Measurements from ENCODE around the gene SNX24.
"Not testable (repeated sequence)": the region's sequence is repeated elsewhere in the genome, so short reads cannot be mapped to it uniquely, and the experiment has no call there.

Gene SNX24

DNA sequence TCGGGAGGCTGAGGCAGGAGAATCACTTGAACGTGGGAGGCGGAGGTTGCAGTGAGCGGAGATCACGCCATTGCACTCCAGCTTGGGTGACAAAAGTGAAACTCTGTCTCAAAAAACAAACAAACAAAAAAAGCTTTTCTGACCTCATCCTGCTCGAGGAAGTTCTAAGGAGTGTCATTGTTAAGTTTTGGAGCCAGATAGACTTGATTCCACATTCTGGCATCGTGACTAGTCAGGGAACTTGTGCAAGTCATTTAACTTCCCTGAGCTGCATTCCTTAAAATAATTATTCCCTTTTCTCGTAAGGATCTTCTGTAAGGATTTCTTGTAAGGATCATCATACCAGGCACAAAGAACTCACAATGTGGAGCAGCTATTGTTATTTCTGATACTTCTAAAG lies 26.2 kb downstream of the SNX24 start:
- peak; percentile 22 for DNase-seq (ENCODE audit: low read depth)

DNA sequence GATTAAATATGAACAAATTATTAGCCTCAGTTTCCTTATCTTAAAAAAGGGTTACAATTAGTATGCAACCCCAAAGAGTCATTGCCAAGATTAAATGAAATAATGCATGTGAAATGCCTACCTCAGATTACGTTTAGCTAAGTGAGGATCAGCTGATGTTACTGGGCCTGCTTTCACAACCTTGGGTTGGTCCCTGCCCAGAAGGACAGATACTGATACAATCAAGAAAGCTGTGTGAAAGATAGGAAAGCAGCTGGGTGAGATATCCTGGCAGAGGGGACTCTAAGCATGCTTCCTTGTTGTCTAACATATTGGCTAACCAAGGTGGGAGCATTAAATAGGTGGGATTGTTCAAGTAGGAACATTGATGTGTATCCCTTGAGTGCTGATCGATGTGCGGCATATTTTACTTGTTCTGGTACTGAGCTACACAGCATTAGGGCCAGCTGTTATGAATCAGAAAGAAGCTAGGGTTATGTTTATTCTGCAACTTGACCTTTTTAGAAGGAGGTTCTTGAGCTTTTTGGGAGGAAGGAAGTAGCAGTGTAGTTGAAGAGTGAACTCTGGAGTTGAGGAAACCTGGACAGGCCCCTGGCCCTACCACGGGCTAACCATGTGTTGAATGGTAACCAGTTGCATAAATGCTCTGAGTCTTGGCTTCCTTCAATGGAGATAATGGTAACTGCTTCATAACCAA lies 28.9 kb downstream of the SNX24 start:
- DNase-seq (ENCODE audit: low read depth) = no peak

DNA sequence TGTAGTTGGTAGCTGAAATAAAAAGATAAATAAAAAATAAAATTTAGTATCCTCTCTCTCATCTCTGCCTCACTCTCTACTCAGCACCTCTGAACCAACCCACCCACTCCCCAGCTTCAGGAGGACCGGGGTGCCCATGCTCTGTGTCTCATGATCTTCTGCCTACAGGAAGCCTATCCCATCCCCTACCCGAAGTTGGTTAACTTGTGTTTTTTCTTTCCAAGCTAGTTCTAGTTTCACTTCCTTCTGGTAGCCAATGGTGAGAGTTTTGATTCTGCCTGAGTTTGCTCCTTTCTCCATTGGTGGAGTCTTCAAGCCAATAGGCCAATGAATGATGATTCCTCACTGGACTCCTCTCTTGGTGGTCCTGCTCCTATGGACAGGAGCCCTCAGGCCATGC lies 32.1 kb downstream of the SNX24 start:
- no peak for DNase-seq (ENCODE audit: low read depth)

DNA sequence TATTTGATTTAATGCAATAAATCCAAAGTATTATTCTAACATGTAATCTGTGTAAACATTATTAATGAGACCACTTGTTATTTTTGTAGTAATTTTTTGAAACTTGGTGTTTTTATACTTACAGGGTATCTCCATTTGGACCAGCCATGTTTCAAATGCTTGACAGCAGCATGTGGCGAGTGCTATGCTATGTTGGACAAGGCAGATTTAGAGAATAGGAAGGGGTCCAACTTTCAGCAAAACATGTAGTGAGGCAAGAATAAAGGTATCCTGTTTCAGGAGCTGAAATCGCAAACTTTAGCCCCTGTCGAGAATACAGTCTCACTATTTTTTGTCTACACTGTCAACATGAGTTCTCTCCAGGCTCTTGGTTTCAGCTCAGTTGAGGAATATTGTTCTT lies 33.7 kb downstream of the SNX24 start:
- DNase-seq (ENCODE audit: low read depth) = no peak

DNA sequence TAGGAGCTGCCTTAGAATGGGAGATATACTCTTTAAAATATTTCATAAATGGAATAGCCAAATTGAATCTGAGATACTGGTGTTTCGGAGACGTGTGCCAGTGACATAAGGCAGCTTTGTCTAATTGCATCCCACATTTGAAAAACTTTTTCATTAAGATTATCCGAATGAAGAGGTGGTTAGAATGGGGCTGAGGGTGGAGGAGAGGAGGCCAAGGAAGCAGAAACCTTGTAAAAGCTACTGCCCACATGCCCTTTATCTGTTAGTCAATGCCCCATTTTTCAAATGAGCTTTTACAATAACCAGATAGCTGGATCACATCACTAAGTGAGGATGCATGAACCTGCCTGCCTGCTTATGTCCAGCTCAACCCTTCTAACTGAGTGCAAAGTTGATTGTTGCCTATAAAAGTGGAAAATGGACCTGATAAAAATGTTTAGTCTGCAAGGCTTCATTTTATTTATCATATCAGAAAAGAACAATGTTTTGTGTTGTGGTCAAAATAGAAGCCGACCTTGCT lies 34.8 kb downstream of the SNX24 start:
- no peak for DNase-seq (ENCODE audit: low read depth)

DNA sequence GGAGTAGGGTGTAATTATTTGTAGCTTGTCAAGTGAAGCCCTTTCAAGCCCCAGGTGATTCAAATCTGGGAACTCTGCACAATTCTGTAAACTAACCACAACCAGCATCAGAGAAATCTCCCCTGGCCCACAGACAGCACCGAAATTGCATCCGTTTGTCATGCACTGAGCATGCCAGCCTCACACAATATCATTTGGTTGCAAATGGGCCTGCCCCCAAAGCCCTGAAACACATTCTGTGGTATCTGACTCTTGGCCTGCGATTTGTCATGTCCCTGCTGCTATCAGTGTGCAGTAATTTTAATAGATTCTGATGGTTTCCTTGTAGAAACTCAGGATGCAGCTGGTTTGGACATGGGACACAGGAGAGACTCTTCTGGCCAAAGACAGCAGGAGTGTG lies 35.3 kb downstream of the SNX24 start:
- DNase-seq (ENCODE audit: low read depth) = peak; percentile 10

DNA sequence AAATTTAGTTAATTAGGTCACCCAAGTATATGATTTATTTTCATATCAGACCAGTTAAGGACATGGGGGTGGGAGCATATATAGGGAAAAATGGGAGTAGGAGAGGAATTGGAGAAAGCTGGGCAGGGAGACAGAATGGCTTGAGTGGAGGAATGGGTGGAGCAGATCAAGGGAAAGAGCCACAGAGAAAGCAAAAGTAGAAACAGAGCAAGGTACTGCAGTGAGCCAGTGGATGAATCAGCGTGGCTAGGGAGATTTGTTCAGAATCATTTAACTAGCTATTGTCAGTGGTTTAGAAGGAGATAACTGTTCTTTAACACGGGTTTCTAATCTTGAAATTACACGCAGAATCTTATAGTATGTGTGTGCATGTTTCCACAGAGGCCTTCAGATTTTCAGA lies 37.4 kb downstream of the SNX24 start:
- DNase-seq (ENCODE audit: low read depth) = peak; percentile 51

DNA sequence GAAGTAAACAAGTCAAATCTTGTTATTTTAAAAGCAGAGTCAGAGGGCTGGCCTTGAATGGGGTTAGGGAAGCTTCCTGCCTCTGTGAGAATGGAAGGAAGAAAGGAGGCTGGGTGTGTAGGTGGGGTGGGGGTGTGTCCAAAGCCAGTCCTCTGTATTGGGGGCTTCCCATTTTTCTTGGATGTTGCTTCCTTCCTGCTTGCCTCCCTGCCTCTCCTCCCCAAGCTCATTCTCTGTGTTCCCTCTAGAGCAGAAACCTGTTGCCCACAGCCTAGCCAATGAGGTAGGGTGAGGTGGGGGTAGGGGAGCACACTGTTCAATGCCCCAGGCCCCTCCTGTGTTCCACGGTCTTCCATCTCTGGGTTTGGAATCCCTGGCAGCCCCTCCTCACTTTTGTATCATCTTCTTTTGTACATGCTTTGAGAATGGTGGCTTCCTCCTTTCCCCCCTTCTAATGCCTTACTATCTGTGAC lies 39.7 kb downstream of the SNX24 start:
- no peak for DNase-seq (ENCODE audit: low read depth)

DNA sequence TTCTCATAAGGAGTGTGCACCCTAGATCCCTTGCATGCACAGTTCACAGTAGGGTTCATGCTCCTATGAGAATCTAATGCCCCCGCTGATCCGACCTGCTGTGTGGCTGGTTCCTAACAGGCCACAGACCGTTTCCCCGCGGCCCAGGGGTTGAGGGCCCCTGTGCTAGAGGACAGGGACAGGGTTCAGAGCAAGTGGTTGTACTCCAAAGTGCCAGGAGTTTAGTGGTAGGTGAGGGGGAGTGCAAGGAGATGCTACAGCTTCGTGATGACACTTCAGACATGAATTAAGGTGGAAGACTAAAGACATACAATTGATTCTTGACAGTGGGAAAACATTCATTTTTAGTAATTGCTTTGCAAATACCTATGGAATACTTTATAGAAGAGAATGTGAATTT lies 40.5 kb downstream of the SNX24 start:
- DNase-seq (ENCODE audit: low read depth) = no peak

DNA sequence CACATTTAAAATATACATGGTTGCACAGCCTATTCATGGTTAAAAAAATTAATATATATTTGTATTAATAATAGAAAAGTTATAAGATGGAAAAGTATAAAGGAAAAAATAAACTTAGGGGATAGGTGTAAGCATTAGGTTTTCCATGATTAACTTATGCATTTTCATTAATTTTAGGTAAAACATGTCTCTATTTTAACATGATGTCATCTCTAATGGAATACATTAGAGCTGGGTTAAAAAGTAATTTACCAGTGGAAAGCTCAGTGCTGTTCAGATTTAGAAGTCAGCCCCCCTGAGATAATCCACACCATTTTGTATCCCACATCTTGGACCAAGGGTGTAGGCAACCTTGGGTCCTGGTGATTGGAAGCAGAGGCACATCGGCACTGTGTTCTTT lies 49.7 kb downstream of the SNX24 start:
- no peak for DNase-seq (ENCODE audit: low read depth)

DNA sequence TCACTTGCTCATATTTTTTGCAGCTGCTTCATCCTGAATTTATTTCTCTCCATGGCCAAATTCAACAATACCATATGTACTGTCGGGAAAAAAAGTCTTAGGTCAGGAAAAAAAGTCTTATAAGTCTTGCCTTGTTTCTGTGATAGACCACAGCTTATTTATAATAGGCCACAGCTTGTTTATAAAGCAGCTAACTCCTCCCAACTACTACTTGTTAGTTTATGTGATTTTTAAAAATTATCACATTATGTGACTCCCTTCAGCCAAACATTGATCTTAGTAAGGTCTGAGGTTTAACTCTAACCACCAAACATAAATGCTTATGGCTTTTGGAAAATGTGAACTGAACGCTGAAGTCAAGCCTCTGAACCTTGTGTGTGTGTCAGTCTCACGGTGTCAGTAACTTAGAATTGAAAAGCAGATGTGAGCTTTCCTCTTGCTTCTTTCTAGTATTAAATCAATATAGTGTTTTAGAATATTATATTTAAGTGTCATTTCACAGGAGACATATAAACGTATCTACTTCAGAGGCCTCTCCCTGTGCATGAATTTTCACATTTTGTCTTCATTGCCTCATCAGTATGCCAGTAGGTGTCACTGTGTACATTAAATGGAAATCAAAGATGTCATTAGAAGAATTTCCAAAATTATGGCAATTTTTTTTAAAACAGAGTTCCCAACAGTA lies 51.3 kb downstream of the SNX24 start:
- DNase-seq (ENCODE audit: low read depth) = peak; percentile 50

DNA sequence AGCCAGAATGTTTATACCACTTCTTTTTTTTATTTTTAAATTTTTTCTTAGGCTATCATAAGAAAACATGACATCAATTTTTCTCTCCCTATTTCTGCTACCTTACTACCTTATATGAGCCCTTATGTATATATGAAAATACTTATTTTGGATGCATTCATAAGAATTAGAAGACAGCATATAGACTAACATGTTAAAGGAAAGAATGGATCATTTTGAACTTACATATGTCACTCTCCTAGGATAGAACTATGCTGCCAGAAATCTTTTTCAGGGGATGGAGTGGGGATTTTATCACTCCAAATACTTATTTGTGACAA lies 51.8 kb downstream of the SNX24 start:
- DNase-seq (ENCODE audit: low read depth) = no peak

DNA sequence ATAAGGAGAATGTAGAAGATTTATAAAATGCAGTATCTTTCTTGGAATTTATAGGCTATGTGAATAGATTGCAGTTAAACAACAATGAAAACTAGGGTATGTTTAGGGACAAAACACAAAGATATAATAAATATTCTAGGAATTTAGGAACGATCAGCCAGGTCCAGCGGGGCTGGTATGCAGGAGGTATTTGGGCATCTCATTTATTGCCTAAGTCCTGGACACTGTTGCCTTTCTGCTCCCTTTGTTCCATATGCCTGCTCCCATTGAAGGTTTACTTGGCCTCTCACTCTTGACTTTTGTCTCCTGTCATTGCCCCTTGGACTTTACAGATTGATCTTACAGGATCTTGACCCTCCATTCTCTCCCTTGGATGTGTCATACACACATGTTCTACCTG lies 55.9 kb downstream of the SNX24 start:
- DNase-seq (ENCODE audit: low read depth) = no peak

DNA sequence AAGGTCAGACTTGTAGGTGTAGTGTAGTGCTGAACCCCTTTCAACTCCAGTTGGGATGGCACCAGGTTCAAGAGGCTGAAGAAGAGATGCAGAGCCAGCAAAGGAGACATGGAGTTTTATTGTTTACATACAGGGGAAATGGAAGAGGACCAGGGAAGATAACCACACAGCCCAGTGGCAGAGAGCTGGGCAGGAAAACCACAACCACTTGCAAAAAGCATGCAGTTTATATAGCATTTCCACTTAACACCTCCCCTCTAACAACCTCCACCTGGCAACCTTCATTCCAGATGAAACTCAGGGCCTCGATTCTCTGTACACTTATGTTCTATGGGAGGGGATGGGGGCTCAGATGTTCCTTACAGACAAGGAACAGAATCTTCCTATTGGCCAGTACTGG lies 56.9 kb downstream of the SNX24 start:
- DNase-seq (ENCODE audit: low read depth) = no peak

DNA sequence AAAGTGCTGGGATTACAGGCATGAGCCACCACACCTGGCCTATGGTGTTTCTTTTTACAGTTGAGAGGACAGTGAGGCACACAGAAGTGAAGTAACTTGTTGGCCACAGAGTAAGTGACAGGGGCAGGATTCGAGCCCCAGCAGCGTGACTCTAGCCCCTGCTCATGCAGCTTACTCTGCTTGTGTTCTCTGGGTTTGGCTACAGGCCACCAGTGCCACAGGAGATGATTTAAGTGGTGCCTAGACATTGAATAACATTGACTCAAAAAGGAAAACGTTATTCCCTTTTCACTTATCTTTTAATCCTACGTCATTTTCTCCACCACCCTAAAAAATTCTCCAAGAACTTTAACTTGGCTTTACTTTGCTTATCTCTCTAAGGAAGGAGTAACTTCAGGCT lies 61.4 kb downstream of the SNX24 start:
- DNase-seq (ENCODE audit: low read depth) = peak; percentile 60

DNA sequence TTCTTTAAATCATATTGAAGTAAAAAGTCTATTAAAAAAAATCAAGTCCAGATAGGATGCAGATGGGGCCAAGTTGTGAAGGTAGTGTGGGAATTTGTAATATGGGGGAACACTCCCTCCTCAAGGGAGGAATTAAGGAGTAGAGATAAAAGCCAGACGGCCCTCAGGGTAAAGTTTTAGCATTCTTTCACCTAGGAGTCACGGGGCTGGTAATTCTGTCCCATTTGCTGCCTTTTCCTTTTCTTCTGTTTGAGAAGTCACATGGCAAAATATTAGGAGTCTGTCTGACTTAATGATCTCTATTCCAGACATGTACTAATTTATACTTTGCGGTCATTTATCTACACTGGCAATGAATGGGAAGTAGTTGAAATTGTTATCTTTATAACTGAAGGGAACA lies 61.9 kb downstream of the SNX24 start:
- DNase-seq (ENCODE audit: low read depth) = peak; percentile 77

DNA sequence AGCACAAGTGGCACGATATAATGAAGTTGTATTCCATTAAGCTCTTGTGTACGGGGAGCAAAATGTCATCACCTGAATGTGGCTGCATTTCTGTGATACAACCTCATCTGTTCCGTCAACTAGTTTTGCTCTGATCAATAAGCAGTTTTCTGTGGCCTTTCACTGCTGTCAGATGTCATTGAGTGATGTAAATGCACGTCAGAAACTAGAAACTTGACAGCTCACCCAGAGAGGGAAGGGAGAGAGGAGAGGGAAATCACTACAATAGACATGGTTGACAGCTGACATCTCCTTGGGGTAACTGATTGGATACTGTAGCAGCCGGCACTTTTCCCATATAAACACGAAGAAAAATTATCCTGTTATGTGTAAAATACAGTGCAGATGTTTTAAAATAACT lies 62.7 kb downstream of the SNX24 start:
- DNase-seq (ENCODE audit: low read depth) = no peak

DNA sequence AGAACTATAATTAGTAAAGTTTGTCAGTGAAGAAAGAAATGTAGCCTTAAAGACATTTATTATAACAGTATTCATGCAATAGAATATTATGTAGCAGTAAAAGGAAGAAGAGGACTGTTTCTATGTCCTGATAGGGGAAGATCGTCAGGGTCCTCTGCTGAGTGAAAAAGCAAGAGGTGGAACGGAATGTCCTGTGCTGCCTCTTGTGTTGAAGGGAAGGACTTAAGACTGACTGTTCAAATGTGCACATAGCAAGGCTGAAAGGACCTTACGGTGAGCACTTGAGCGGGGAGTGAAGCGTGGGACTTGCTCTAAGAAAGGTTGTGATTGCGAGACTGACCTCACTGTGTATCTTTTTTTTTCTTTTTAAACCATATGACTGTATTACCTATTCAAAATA lies 63.2 kb downstream of the SNX24 start:
- DNase-seq (ENCODE audit: low read depth) = no peak

DNA sequence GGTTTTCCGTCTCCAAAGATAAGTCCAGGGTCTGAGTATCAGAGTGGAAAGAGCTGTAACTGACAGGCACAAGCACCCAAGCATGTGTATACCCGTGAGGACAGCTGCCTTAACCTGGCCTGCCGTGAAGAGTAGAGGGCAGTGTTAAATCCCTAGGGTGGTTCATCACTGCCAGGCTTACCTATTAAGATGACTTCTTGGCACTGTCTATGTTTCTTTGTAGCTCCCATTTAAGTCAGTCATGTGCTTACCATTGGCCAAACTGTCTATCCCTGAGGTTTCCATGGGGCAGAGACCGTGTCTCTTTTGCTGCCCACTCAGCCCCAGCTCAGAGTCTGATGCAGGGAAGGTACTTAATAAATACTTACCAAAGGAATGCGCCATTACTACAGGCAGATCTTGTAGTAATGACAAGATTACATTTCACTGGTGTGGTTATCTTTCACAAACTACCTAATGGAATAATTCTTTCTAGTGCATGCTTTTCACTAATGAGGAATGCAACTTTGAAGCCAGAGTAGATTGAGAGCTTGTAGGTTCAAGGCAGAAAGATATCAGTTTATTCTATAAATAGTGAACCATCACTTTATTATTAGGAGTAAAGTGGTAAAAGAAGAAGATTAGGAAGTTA lies 64.2 kb downstream of the SNX24 start:
- no peak for DNase-seq (ENCODE audit: low read depth)

DNA sequence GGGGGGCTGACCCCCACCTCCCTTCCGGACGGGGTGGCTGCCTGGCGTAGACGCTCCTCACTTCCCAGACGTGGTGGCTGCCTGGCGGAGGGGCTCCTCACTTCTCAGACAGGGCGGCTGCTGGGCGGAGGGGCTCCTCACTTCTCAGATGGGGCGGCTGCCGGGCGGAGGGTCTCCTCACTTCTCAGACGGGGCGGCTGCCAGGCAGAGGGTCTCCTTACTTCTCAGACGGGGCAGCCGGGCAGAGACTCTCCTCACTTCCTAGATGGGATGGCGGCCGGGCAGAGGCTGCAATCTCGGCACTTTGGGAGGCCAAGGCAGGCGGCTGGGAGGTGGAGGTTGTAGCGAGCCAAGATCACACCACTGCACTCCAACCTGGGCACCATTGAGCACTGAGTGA lies 68.0 kb downstream of the SNX24 start:
- not testable (repeated sequence) for DNase-seq (ENCODE audit: low read depth)

DNA sequence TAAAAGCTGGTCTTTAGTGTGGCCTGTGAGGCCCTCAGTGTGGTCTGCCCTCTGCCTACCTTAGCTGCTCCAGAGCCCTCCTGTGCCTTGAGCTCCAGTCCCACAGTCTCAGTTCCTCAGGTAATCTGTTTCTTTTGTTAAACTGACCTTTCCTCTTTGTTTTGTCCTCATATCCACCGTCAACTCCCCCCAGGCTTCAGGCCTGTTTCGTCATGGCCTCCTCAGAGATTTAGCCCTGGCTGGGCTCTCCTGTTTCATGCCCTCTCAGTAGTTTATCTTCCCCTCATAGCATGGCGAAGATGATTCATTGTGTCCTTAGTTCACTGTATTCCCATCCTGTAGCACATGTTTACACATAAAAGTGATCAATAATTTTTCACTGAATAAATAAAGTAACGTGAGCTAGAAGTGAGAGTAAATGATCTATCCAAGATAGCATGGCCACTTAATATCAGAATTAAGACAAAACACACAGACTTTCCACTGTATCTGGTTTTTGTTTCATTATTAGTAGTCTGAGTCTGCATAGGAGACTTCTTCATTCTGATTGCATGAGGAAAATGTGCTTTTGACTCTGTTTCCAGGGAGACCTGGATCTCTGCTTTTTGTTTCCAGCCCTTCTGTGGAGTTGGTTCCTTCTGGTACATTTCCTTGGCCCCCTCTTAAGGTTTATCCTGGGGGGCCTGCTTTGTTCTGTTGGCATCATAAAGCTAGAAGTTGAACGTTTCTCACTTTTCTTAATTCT lies 70.5 kb downstream of the SNX24 start:
- peak; percentile 7 for DNase-seq (ENCODE audit: low read depth)

DNA sequence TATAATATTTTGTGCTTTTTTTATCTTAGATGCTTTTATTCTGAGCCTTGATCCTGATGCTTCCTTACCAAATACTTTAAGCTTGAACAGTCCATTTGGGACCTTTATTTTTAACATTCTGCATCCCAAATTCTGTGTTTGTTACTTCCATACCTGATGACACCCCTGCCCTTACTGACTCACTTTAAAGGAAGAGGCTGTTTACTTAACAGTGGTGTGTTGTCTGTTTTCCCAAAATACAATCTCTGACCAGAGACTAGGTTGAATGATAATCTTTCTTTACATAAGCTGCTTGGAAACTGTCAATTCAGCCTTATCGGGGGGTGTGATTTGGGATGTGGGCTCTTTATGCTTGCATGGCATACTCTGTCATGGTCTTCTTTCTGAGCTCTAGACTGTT lies 71.1 kb downstream of the SNX24 start:
- DNase-seq (ENCODE audit: low read depth) = no peak

DNA sequence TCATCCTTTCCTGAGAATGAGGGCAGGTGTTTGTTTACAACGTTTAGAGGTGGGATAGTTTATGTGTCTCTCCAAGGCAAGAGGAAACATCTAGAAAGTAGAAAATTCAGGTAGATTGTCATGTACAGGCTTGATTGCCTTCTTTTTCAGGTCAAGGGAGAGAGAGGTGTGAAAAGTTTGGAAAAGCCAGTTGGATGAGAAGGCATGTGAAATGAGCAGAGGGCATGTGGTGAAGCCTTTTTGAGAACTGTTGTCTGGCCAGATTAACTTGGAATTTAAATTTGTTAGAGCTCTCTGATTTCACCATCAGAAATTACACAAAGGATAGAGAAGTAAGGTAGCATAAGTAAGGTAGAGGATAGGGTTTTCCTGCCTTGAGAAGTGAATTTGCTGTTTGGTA lies 74.6 kb downstream of the SNX24 start:
- no peak for DNase-seq (ENCODE audit: low read depth)

All from ELR (cell line).